Vagina (tissue), 2 donors: ENCODE data around the gene USP6NL.

Experiments used
- POLR2A ChIP-seq, 2 donors: fragments of 450-650 bp; IDR thresholded peaks; one replicate each; pipeline ENCODE4 v1.6.1; 2017; ENCODE audit warnings: antibody characterized with exemption in 2 of 2, mild to moderate bottlenecking in 2 of 2, moderate library complexity in 2 of 2
- POLR2AphosphoS5 ChIP-seq, 2 donors: sonication (generic); formaldehyde crosslinking; IDR thresholded peaks; one replicate each; pipeline ENCODE4 v1.9.0; 2017; ENCODE audit warnings: antibody characterized with exemption in 2 of 2, mild to moderate bottlenecking in 2 of 2, low read depth in 1 of 2; ENCODE audit not compliant: insufficient read depth in 1 of 2
- TF ChIP-seq, protein P1 (sequence below), 3 experiments: fragments of 450-650 bp in 2 of 3; fragments of 200-600 bp in 1 of 3; sonication (generic) in 1 of 3; IDR thresholded peaks; one replicate each; pipeline ENCODE4 v1.5.1; 2017 to 2019; ENCODE audit warnings: antibody characterized with exemption in 3 of 3, mild to moderate bottlenecking in 2 of 3, moderate library complexity in 2 of 3

DNA sequence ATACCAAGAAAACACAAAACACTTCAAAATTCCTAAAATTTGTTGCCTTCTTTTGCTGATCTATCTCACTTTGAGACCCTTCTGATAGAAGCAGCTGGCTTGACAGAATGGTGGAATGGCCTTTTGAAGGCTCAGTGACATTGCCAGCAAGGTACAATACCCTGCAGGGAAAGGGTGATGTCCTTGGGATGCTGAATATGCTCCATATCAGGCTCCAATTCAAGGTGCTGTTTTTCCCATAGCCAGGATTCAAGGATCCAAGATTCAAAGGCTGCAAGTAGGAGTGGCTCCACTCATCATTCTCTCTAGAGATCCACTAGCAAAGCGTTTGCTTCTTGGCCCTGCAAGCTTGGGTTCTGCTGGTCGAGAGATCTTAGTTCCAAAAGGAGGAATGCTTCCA, 120.4 kb downstream of the USP6NL start:
- no peak for TF ChIP-seq POLR2AphosphoS5 (IDR thresholded peaks at IDR 0.05; ENCODE audit: insufficient read depth in 1 of 2, low read depth in 1 of 2)
- TF ChIP-seq, protein P1, sequence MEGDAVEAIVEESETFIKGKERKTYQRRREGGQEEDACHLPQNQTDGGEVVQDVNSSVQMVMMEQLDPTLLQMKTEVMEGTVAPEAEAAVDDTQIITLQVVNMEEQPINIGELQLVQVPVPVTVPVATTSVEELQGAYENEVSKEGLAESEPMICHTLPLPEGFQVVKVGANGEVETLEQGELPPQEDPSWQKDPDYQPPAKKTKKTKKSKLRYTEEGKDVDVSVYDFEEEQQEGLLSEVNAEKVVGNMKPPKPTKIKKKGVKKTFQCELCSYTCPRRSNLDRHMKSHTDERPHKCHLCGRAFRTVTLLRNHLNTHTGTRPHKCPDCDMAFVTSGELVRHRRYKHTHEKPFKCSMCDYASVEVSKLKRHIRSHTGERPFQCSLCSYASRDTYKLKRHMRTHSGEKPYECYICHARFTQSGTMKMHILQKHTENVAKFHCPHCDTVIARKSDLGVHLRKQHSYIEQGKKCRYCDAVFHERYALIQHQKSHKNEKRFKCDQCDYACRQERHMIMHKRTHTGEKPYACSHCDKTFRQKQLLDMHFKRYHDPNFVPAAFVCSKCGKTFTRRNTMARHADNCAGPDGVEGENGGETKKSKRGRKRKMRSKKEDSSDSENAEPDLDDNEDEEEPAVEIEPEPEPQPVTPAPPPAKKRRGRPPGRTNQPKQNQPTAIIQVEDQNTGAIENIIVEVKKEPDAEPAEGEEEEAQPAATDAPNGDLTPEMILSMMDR (IDR thresholded peaks at IDR 0.05): no peak
- TF ChIP-seq POLR2A (IDR thresholded peaks at IDR 0.05): no peak
